ENCODE data around the gene BRMS1. TPM values are rescaled to one million over a fixed set of nuclear protein-coding genes. Genes with fewer than 3 reads are reported as not detected.

Gene BRMS1
- total and polyA plus RNA-seq, 10 of the 15 experiments (the other 5 are each of a cell fraction or from before 2014, with no cell fraction given) = 2.1 to 85.3 (median 48.5) TPM

- H3K9ac ChIP-seq (ENCODE audit: control insufficient read depth, insufficient read depth, low read length) = no peak overlapping the region
- peaks cover 9% of the 10 kb centered on the region; the same call in 1 of the 2 replicates for H3K4me1 ChIP-seq (ENCODE audit: control insufficient read depth, insufficient read depth, low read length)
- no peaks in the 10 kb centered on the region for H3K36me3 ChIP-seq (ENCODE audit: control insufficient read depth in 2 of 2, insufficient read depth in 2 of 2, low read length in 1 of 2)
- ChIA-PET RAD21 (ENCODE audit: unreplicated experiment) (no interaction called here), SMC1A (ENCODE audit: uncharacterized antibody, unreplicated experiment) (no interaction called here), POLR2A (no interaction called here), CTCF (no interaction called here)
- DNase-seq (ENCODE audit: low read depth, low spot score) (no peak), FAIRE-seq (no peak), ATAC-seq (no peak)
- no peak overlapping the region for H3K27ac ChIP-seq (ENCODE audit: control insufficient read depth, insufficient read depth)
- TF ChIP-seq ZNF384 (IDR thresholded peaks at IDR 0.05; ENCODE audit: borderline replicate concordance, low read depth, low read length) (no peak), BCLAF1 (IDR thresholded peaks at IDR 0.05) (no peak), ETV6 (conservative IDR thresholded peaks at IDR 0.05 in 1 of 2, IDR thresholded peaks at IDR 0.05 in 1 of 2; ENCODE audit: borderline replicate concordance in 1 of 2, low read depth in 1 of 2) (no peak), SIN3A (IDR thresholded peaks at IDR 0.05; ENCODE audit: low read depth, low read length) (no peak), MEF2B (IDR thresholded peaks at IDR 0.05; ENCODE audit: partially characterized antibody, poor library complexity, severe bottlenecking) (no peak)
- H3K4me2 ChIP-seq (ENCODE audit: control insufficient read depth, insufficient read depth) = no peak overlapping the region
- H3K4me3 ChIP-seq = no peak overlapping the region
- no peak overlapping the region for H2AFZ ChIP-seq (ENCODE audit: control insufficient read depth, low read depth, low read length)
- BruUV-seq (replicated peaks) = no TSS peak
- H3K79me2 ChIP-seq (ENCODE audit: control insufficient read depth, insufficient read depth, low read length) = no peaks in the 10 kb centered on the region
- H3K27me3 ChIP-seq (replicated peaks in 1 of 2; ENCODE audit: control insufficient read depth in 2 of 2, insufficient read depth in 2 of 2, low read length in 1 of 2) = peaks cover 2 to 7% of the 10 kb centered on the region in 2 experiments; a peak in 2 of 4 replicates
- intact Hi-C loops (cut with micrococcal nuclease; ENCODE audit: unreplicated experiment) (no loop called here), in situ Hi-C loops (cut with MboI) (no loop called here)
- WGBS (ENCODE audit: insufficient coverage, insufficient replicate concordance, low lambda C conversion rate, missing lambda C conversion rate) = 74% methylated on average over 27 of the region's 30 CpGs
- H3K9me3 ChIP-seq (replicated peaks; ENCODE audit: control insufficient read depth, insufficient read depth, low read length) = no peaks in the 10 kb centered on the region
- no peaks in the 10 kb centered on the region for H4K20me1 ChIP-seq (ENCODE audit: control insufficient read depth, insufficient read depth)
Observed at GRCh38 chr11:66293777-66294625, 50.9 kb downstream of the BRMS1 start.

Data from GM12878 (cell line).